Breast epithelium (tissue), 4 donors: ENCODE results near the gene EPHA4. TPM values are rescaled to one million over a fixed set of nuclear protein-coding genes. Genes with fewer than 3 reads are reported as not detected.
"Not testable (repeated sequence)": the region's sequence is repeated elsewhere in the genome, so short reads cannot be mapped to it uniquely, and the experiment has no call there.

Experiments used
- DNase-seq, 2 donors: peaks; one replicate each; pipeline ENCODE4 v3.0.0-alpha.2; 2019; ENCODE audit warnings: low spot score in 2 of 2
- H3K27ac ChIP-seq, 2 donors: fragments of 200-600 bp; sonication (generic) in 1 of 2; one replicate each; pipeline ENCODE4 v1.5.1; 2016 to 2019; ENCODE audit warnings: mild to moderate bottlenecking in 1 of 2
- H3K27me3 ChIP-seq, 2 donors: fragments of 200-600 bp; sonication (generic) in 1 of 2; one replicate each; pipeline versions ENCODE4 v1.5.1 to v1.6.0; 2017 to 2019; ENCODE audit warnings: control low read depth in 1 of 2, mild to moderate bottlenecking in 1 of 2
- H3K36me3 ChIP-seq: fragments of 200-600 bp; one replicate; pipeline ENCODE4 v1.5.1; 2019
- H3K4me1 ChIP-seq, 2 donors: fragments of 200-600 bp; sonication (generic); one replicate each; pipeline ENCODE4 v1.5.1; 2016 to 2019; ENCODE audit warnings: control low read depth in 1 of 2
- H3K4me3 ChIP-seq, 3 donors: fragments of 200-600 bp; sonication (generic); 1 replicate in 2 of 3; 2 replicates in 1 of 3; pipeline ENCODE4 v1.5.1; 2016 to 2019; ENCODE audit warnings: mild to moderate bottlenecking in 3 of 3, moderate library complexity in 2 of 3
- H3K9me3 ChIP-seq, 2 donors: fragments of 200-600 bp; sonication (generic) in 1 of 2; one replicate each; pipeline ENCODE4 v1.5.1; 2016 to 2019; ENCODE audit warnings: control low read depth in 1 of 2
- POLR2A ChIP-seq: fragments of 450-650 bp; IDR thresholded peaks from one replicate; pipeline ENCODE4 v1.6.1; 2016; ENCODE audit warnings: antibody characterized with exemption, mild to moderate bottlenecking, moderate library complexity
- POLR2AphosphoS5 ChIP-seq, 3 donors: sonication (generic); formaldehyde crosslinking; IDR thresholded peaks; one replicate each; pipeline ENCODE4 v1.6.1; 2017; ENCODE audit warnings: antibody characterized with exemption in 3 of 3
- intact Hi-C: fragments of 100-400 bp; cut with DNase I; formaldehyde crosslinking; loops from one replicate; pipeline ENCODE4 v1.15.1; 2023; ENCODE audit warnings: low total_unique reads
- total RNA-seq, 3 donors: library from RNA; depleted of rRNA; stranded (reverse); fragments of >200 nt; gene quantifications; one replicate each; pipeline ENCODE4 v1.1.0, GENCODE V29; 2016
- TF ChIP-seq, protein P1 (sequence below), 3 donors: fragments of 450-650 bp; IDR thresholded peaks; one replicate each; pipeline ENCODE4 v1.5.1; 2016 to 2017; ENCODE audit warnings: antibody characterized with exemption in 3 of 3, mild to moderate bottlenecking in 3 of 3, moderate library complexity in 3 of 3

EPHA4 gene
- total RNA-seq, 3 donors from 2014 or later, result 12.8 to 44.2 (median 18.6) TPM

DNA sequence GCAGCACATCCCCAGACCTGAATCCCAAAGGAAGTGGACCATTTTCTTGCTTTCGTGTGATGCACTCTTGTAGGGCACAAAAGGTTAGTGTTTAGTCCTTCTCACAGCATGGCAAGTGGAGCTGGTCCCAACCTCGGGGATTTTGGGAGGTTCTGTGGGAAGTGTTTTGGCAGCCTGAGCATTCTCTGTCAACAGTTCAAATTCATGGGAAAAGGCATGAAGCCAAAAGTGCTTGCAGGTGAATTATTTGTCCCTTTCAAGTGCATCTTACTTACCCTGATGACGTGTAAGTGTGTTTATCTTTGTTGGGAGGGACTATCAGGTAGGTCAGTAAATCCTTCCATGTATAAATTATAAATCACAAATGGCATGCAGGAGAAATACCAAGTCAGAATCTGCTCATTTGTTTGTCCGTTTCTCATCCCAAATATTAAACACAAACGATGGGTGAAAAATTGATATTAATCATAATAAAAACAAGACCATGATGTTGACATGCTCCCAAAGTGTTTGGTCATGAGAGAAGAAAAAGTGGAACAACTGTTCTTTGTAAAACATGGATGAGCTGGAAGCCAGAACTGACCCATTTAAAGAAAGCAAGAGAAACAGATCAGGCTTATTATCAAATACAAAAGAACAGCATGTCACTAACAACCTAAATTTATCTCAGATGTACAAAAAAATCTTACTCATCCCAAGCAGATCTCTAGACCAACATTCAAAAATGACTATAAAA is 57.6 kb downstream of the EPHA4 start:
- intact Hi-C loops, result no loop called here
- no peaks in the 10 kb centered on the region for H3K36me3 ChIP-seq
- H3K4me3 ChIP-seq, result no peak overlapping the region
- H3K27ac ChIP-seq, result no peak overlapping the region
- no peaks in the 10 kb centered on the region for H3K9me3 ChIP-seq
- no peaks in the 10 kb centered on the region for H3K27me3 ChIP-seq
- no peaks in the 10 kb centered on the region for H3K4me1 ChIP-seq
- no peak for DNase-seq
- TF ChIP-seq POLR2AphosphoS5 (IDR thresholded peaks at IDR 0.05), result no peak
- TF ChIP-seq POLR2A, result no peak
- TF ChIP-seq, protein P1, sequence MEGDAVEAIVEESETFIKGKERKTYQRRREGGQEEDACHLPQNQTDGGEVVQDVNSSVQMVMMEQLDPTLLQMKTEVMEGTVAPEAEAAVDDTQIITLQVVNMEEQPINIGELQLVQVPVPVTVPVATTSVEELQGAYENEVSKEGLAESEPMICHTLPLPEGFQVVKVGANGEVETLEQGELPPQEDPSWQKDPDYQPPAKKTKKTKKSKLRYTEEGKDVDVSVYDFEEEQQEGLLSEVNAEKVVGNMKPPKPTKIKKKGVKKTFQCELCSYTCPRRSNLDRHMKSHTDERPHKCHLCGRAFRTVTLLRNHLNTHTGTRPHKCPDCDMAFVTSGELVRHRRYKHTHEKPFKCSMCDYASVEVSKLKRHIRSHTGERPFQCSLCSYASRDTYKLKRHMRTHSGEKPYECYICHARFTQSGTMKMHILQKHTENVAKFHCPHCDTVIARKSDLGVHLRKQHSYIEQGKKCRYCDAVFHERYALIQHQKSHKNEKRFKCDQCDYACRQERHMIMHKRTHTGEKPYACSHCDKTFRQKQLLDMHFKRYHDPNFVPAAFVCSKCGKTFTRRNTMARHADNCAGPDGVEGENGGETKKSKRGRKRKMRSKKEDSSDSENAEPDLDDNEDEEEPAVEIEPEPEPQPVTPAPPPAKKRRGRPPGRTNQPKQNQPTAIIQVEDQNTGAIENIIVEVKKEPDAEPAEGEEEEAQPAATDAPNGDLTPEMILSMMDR (IDR thresholded peaks at IDR 0.05), result no peak

GRCh38 chr2:221513232-221513631 is 58.9 kb downstream of the EPHA4 start:
- Histone ChIP-seq H3K27ac (no peak overlapping the region), H3K27me3 (no peaks in the 10 kb centered on the region), H3K4me3 (no peak overlapping the region), H3K4me1 (no peaks in the 10 kb centered on the region), H3K36me3 (no peaks in the 10 kb centered on the region), H3K9me3 (no peaks in the 10 kb centered on the region)
- DNase-seq, result no peak
- TF ChIP-seq POLR2AphosphoS5 (IDR thresholded peaks at IDR 0.05) (no peak), POLR2A (no peak)
- TF ChIP-seq, protein P1 (IDR thresholded peaks at IDR 0.05), result no peak
- intact Hi-C loops, result no loop called here

GRCh38 chr2:221511325-221511724 is 60.8 kb downstream of the EPHA4 start:
- H3K27me3 ChIP-seq, H3K4me3 ChIP-seq, H3K9me3 ChIP-seq, intact Hi-C loops, DNase-seq, H3K4me1 ChIP-seq, H3K36me3 ChIP-seq, H3K27ac ChIP-seq: not testable (repeated sequence)

DNA sequence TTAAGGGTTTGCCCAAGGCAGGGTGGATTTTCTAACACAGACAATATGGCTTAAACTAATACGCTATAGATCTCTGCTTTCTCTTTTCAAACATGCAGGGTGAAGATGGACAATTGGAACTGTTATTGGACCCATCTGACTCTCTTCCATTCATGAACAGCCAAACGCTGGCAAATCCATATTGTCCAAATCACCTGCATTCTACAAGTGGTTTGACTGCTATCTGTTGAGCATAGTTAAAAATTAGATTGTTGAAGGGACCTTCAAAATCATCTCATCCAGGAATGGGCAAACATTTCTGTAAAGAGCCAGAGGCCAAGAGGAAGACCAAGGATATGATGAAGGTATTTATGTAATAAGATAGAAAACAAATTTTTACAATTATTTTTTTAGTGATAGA is 65.6 kb downstream of the EPHA4 start:
- no peaks in the 10 kb centered on the region for H3K36me3 ChIP-seq
- no peaks in the 10 kb centered on the region for H3K4me1 ChIP-seq
- TF ChIP-seq POLR2AphosphoS5 (IDR thresholded peaks at IDR 0.05), result no peak
- TF ChIP-seq, protein P1 (IDR thresholded peaks at IDR 0.05), result no peak
- TF ChIP-seq POLR2A, result no peak
- no peak overlapping the region for H3K4me3 ChIP-seq
- H3K27ac ChIP-seq, result no peak overlapping the region
- no peaks in the 10 kb centered on the region for H3K27me3 ChIP-seq
- H3K9me3 ChIP-seq, result no peaks in the 10 kb centered on the region
- no peak for DNase-seq
- intact Hi-C loops, result no loop called here

GRCh38 chr2:221505605-221506004 is 66.5 kb downstream of the EPHA4 start:
- intact Hi-C loops, result no loop called here

More at GRCh38 chr2:221505605-221506004, 66.5 kb downstream of the EPHA4 start:
- no peak overlapping the region for H3K4me3 ChIP-seq
- TF ChIP-seq, protein P1 (IDR thresholded peaks at IDR 0.05), result no peak
- TF ChIP-seq POLR2A (no peak), POLR2AphosphoS5 (IDR thresholded peaks at IDR 0.05) (no peak)
- H3K27ac ChIP-seq, result no peak overlapping the region
- no peaks in the 10 kb centered on the region for H3K9me3 ChIP-seq
- no peak for DNase-seq
- H3K36me3 ChIP-seq, result no peaks in the 10 kb centered on the region
- no peaks in the 10 kb centered on the region for H3K4me1 ChIP-seq
- no peaks in the 10 kb centered on the region for H3K27me3 ChIP-seq
